Thoracic aorta (tissue), 2 donors: ENCODE data around the gene E2F8. TPM values are rescaled to one million over a fixed set of nuclear protein-coding genes. Genes with fewer than 3 reads are reported as not detected.

Experiments used
- ATAC-seq: fragments of 150-250 bp; one replicate; pipeline ENCODE4 v1.8.0; 2017; ENCODE audit warnings: low read depth; ENCODE audit not compliant: insufficient number of reproducible peaks, low FRiP score
- DNase-seq: peaks from one replicate; pipeline ENCODE4 v3.0.0-alpha.2; 2020; ENCODE audit warnings: low spot score
- H3K27ac ChIP-seq, 2 donors: fragments of 200-600 bp; sonication (generic); 1 replicate in 1 of 2; 2 replicates in 1 of 2; pipeline ENCODE4 v1.5.1; 2016; ENCODE audit warnings: mild to moderate bottlenecking in 2 of 2, moderate library complexity in 2 of 2
- H3K27me3 ChIP-seq: fragments of 200-600 bp; sonication (generic); replicated peaks from 2 replicates; pipeline ENCODE4 v1.6.0; 2016; ENCODE audit warnings: mild to moderate bottlenecking; ENCODE audit not compliant: insufficient read depth
- H3K36me3 ChIP-seq: fragments of 200-600 bp; sonication (generic); one replicate; pipeline ENCODE4 v1.5.1; 2016
- H3K4me1 ChIP-seq, 2 donors: fragments of 200-600 bp; sonication (generic); 1 replicate in 1 of 2; 2 replicates in 1 of 2; pipeline versions ENCODE4 v1.5.1 to v1.6.0; 2016; ENCODE audit warnings: low read depth in 2 of 2, mild to moderate bottlenecking in 1 of 2; ENCODE audit not compliant: control insufficient read depth in 1 of 2
- H3K4me3 ChIP-seq: fragments of 200-600 bp; sonication (generic); 2 replicates; pipeline ENCODE4 v1.5.1; 2016; ENCODE audit warnings: mild to moderate bottlenecking
- H3K9me3 ChIP-seq: fragments of 200-600 bp; sonication (generic); 2 replicates; pipeline ENCODE4 v1.5.1; 2016
- CTCF ChIP-seq: fragments of 200-600 bp; sonication (generic); IDR thresholded peaks from one replicate; pipeline ENCODE4 v1.5.1; 2019; ENCODE audit warnings: antibody characterized with exemption
- total RNA-seq, 2 donors: library from RNA; depleted of rRNA; stranded (reverse); fragments of >200 nt; gene quantifications; one replicate each; pipeline versions ENCODE4 v1.1.0 to v1.2.3, GENCODE V29; 2016

E2F8 gene
- not detected for total RNA-seq

- peaks cover 7% of the 10 kb centered on the region for H3K27me3 ChIP-seq
These were observed at the start of gene E2F8 for GRCh38 chr11:19240420-19241259. Gene E2F8 (minus strand): TSS chr11:19240945. CDS start chr11:19240121, 824 bp downstream.

GRCh38 chr11:19290356-19290755 is 49.6 kb upstream of the E2F8 start:
- Histone ChIP-seq H3K9me3 (no peaks in the 10 kb centered on the region), H3K27ac (no peak overlapping the region), H3K4me1 (no peaks in the 10 kb centered on the region), H3K27me3 (no peaks in the 10 kb centered on the region), H3K4me3 (no peak overlapping the region), H3K36me3 (no peaks in the 10 kb centered on the region)
- no peak for DNase-seq
- TF ChIP-seq CTCF = no peak
- no peak for ATAC-seq

More at GRCh38 chr11:19240420-19241259, at the start of gene E2F8:
- Histone ChIP-seq H3K9me3 (no peaks in the 10 kb centered on the region), H3K27ac (no peak within 1 kb of the TSS), H3K4me1 (peaks cover 17 to 24% of the 10 kb centered on the region in 2 donors), H3K4me3 (peak within 1 kb of the TSS; percentile 77), H3K36me3 (no peaks in the 10 kb centered on the region)
- DNase-seq (peak; percentile 59), ATAC-seq (peak; percentile 82)
- TF ChIP-seq CTCF = no peak

- Histone ChIP-seq H3K4me1 (no peaks in the 10 kb centered on the region), H3K4me3 (no peak overlapping the region), H3K9me3 (no peaks in the 10 kb centered on the region), H3K36me3 (no peaks in the 10 kb centered on the region), H3K27me3 (no peaks in the 10 kb centered on the region), H3K27ac (no peak overlapping the region)
- no peak for TF ChIP-seq CTCF
- ATAC-seq = no peak
- no peak for DNase-seq
These were observed 47.5 kb upstream of the E2F8 start for GRCh38 chr11:19288256-19288655.

- TF ChIP-seq CTCF = no peak
- Histone ChIP-seq H3K9me3 (no peaks in the 10 kb centered on the region), H3K4me1 (no peaks in the 10 kb centered on the region), H3K36me3 (no peaks in the 10 kb centered on the region), H3K27ac (no peak overlapping the region), H3K4me3 (no peak overlapping the region), H3K27me3 (no peaks in the 10 kb centered on the region)
- DNase-seq (no peak), ATAC-seq (no peak)
These were observed 45.7 kb upstream of the E2F8 start for GRCh38 chr11:19286411-19286810.

GRCh38 chr11:19284881-19285280 is 44.1 kb upstream of the E2F8 start:
- no peak for ATAC-seq
- Histone ChIP-seq H3K9me3 (no peaks in the 10 kb centered on the region), H3K27ac (no peak overlapping the region), H3K36me3 (no peaks in the 10 kb centered on the region), H3K27me3 (no peaks in the 10 kb centered on the region), H3K4me3 (no peak overlapping the region), H3K4me1 (no peaks in the 10 kb centered on the region)
- TF ChIP-seq CTCF = no peak
- no peak for DNase-seq
